IgD-negative memory B cell (primary cell): ENCODE results near the gene HIVEP1. TPM values are rescaled to one million over a fixed set of nuclear protein-coding genes. Genes with fewer than 3 reads are reported as not detected.
A peak's percentile ranks its signal among the peaks of the same experiment; 100 is the strongest.

Source experiments
- H3K27ac Mint-ChIP-seq, 3 donors: one replicate each; pipeline ENCODE4 v1.8.0; 2020 to 2022; ENCODE audit warnings: mild to moderate bottlenecking in 3 of 3, mixed read lengths in 3 of 3, moderate library complexity in 1 of 3
- H3K27me3 Mint-ChIP-seq: one replicate; pipeline ENCODE4 v1.8.0; 2021; ENCODE audit warnings: mixed read lengths
- H3K36me3 Mint-ChIP-seq: one replicate; pipeline ENCODE4 v1.8.0; 2020; ENCODE audit warnings: mild to moderate bottlenecking, mixed read lengths
- H3K4me1 Mint-ChIP-seq, 3 donors: one replicate each; pipeline ENCODE4 v1.8.0; 2020 to 2022; ENCODE audit warnings: mixed read lengths in 3 of 3, mild to moderate bottlenecking in 1 of 3
- H3K4me3 Mint-ChIP-seq, 4 donors: one replicate each; pipeline ENCODE4 v1.8.0; 2020 to 2022; ENCODE audit warnings: mild to moderate bottlenecking in 4 of 4, mixed read lengths in 4 of 4, moderate library complexity in 3 of 4
- H3K9me3 Mint-ChIP-seq, 3 donors: one replicate each; pipeline ENCODE4 v1.8.0; 2020 to 2021; ENCODE audit warnings: mixed read lengths in 3 of 3, mild to moderate bottlenecking in 1 of 3
- polyA plus RNA-seq: library from polyadenylated mRNA; unstranded; fragments of 300-500 nt; fragmentation: Illumina TruSeq; gene quantifications from one replicate; pipeline ENCODE4 v1.2.3, GENCODE V29; 2021

Gene HIVEP1
- polyA plus RNA-seq, 1 donor from 2014 or later, result 14.7 TPM

- no peaks in the 10 kb centered on the region for H3K27me3 Mint-ChIP-seq
- peaks cover 28 to 46% (median 32%) of the 10 kb centered on the region in 3 donors for H3K4me1 Mint-ChIP-seq
- H3K9me3 Mint-ChIP-seq, result no peaks in the 10 kb centered on the region
- H3K27ac Mint-ChIP-seq, result peak overlapping the region; percentile 78 to 97 (median 95)
- H3K36me3 Mint-ChIP-seq, result no peaks in the 10 kb centered on the region
- H3K4me3 Mint-ChIP-seq, result peak overlapping the region; percentile 55 to 80 (median 70)
Observed at GRCh38 chr6:12065321-12066140, 53.4 kb downstream of the HIVEP1 start.

- Mint-ChIP-seq H3K27ac (peak overlapping the region; percentile 78 to 97 (median 95)), H3K4me1 (peaks cover 22 to 45% (median 32%) of the 10 kb centered on the region in 3 donors), H3K4me3 (peak overlapping the region in 3 of 4 donors; percentile 55 to 80 (median 70))
Observed at GRCh38 chr6:12066297-12066696, 54.2 kb downstream of the HIVEP1 start.

GRCh38 chr6:12068899-12069557 lies 56.9 kb downstream of the HIVEP1 start:
- no peaks in the 10 kb centered on the region for H3K27me3 Mint-ChIP-seq
- H3K36me3 Mint-ChIP-seq, result no peaks in the 10 kb centered on the region
- H3K9me3 Mint-ChIP-seq, result no peaks in the 10 kb centered on the region
- no peak overlapping the region for H3K4me3 Mint-ChIP-seq
- no peak overlapping the region for H3K27ac Mint-ChIP-seq
- H3K4me1 Mint-ChIP-seq, result peaks cover 27 to 43% (median 28%) of the 10 kb centered on the region in 3 donors

More at GRCh38 chr6:12066297-12066696, 54.2 kb downstream of the HIVEP1 start:
- H3K36me3 Mint-ChIP-seq, result no peaks in the 10 kb centered on the region
- H3K27me3 Mint-ChIP-seq, result no peaks in the 10 kb centered on the region
- H3K9me3 Mint-ChIP-seq, result no peaks in the 10 kb centered on the region

GRCh38 chr6:12069891-12070529 lies 57.9 kb downstream of the HIVEP1 start:
- Mint-ChIP-seq H3K27me3 (no peaks in the 10 kb centered on the region), H3K27ac (peak overlapping the region in 1 of 3 donors; percentile 55), H3K4me1 (peaks cover 22 to 35% (median 24%) of the 10 kb centered on the region in 3 donors), H3K36me3 (no peaks in the 10 kb centered on the region), H3K9me3 (no peaks in the 10 kb centered on the region), H3K4me3 (no peak overlapping the region)

GRCh38 chr6:12071064-12071615 lies 59.0 kb downstream of the HIVEP1 start:
- Mint-ChIP-seq H3K9me3 (no peaks in the 10 kb centered on the region), H3K4me1 (peaks cover 15 to 28% (median 16%) of the 10 kb centered on the region in 3 donors), H3K4me3 (peak overlapping the region in 1 of 4 donors; percentile 39), H3K36me3 (no peaks in the 10 kb centered on the region), H3K27ac (peak overlapping the region in 1 of 3 donors; percentile 36), H3K27me3 (no peaks in the 10 kb centered on the region)

GRCh38 chr6:12075067-12075563 lies 63.0 kb downstream of the HIVEP1 start:
- H3K36me3 Mint-ChIP-seq, result peaks cover 5% of the 10 kb centered on the region
- peak overlapping the region in 2 of 3 donors; percentile 28 to 31 for H3K27ac Mint-ChIP-seq
- H3K4me3 Mint-ChIP-seq, result no peak overlapping the region
- H3K27me3 Mint-ChIP-seq, result no peaks in the 10 kb centered on the region
- H3K4me1 Mint-ChIP-seq, result peaks cover 11 to 20% (median 15%) of the 10 kb centered on the region in 3 donors
- H3K9me3 Mint-ChIP-seq, result no peaks in the 10 kb centered on the region

GRCh38 chr6:12077021-12077710 lies 65.1 kb downstream of the HIVEP1 start:
- Mint-ChIP-seq H3K27me3 (no peaks in the 10 kb centered on the region), H3K4me3 (no peak overlapping the region), H3K4me1 (peaks cover 21 to 31% (median 25%) of the 10 kb centered on the region in 3 donors), H3K27ac (no peak overlapping the region), H3K36me3 (peaks cover 7% of the 10 kb centered on the region), H3K9me3 (no peaks in the 10 kb centered on the region)

GRCh38 chr6:12078014-12078413 lies 65.9 kb downstream of the HIVEP1 start:
- Mint-ChIP-seq H3K4me3 (no peak overlapping the region), H3K4me1 (peaks cover 24 to 29% (median 27%) of the 10 kb centered on the region in 3 donors), H3K27ac (no peak overlapping the region), H3K9me3 (no peaks in the 10 kb centered on the region), H3K27me3 (no peaks in the 10 kb centered on the region), H3K36me3 (peaks cover 7% of the 10 kb centered on the region)

- Mint-ChIP-seq H3K27me3 (no peaks in the 10 kb centered on the region), H3K9me3 (no peaks in the 10 kb centered on the region), H3K4me1 (peaks cover 38 to 43% (median 41%) of the 10 kb centered on the region in 3 donors), H3K27ac (peak overlapping the region in 1 of 3 donors; percentile 3), H3K4me3 (peak overlapping the region in 2 of 4 donors; percentile 79 to 80), H3K36me3 (peaks cover 7% of the 10 kb centered on the region)
Observed at GRCh38 chr6:12081771-12082170, 69.7 kb downstream of the HIVEP1 start.

GRCh38 chr6:12082368-12082767 lies 70.3 kb downstream of the HIVEP1 start:
- H3K36me3 Mint-ChIP-seq, result peaks cover 3% of the 10 kb centered on the region
- no peaks in the 10 kb centered on the region for H3K9me3 Mint-ChIP-seq
- H3K4me3 Mint-ChIP-seq, result no peak overlapping the region
- no peak overlapping the region for H3K27ac Mint-ChIP-seq
- no peaks in the 10 kb centered on the region for H3K27me3 Mint-ChIP-seq
- peaks cover 38 to 43% (median 41%) of the 10 kb centered on the region in 3 donors for H3K4me1 Mint-ChIP-seq

- Mint-ChIP-seq H3K27me3 (no peaks in the 10 kb centered on the region), H3K4me1 (peaks cover 38 to 43% (median 41%) of the 10 kb centered on the region in 3 donors), H3K36me3 (peaks cover 1% of the 10 kb centered on the region), H3K27ac (no peak overlapping the region), H3K4me3 (no peak overlapping the region), H3K9me3 (no peaks in the 10 kb centered on the region)
Observed at GRCh38 chr6:12083302-12083701, 71.2 kb downstream of the HIVEP1 start.

GRCh38 chr6:12083763-12084162 lies 71.7 kb downstream of the HIVEP1 start:
- no peaks in the 10 kb centered on the region for H3K9me3 Mint-ChIP-seq
- peak overlapping the region in 1 of 4 donors; percentile 5 for H3K4me3 Mint-ChIP-seq
- no peak overlapping the region for H3K27ac Mint-ChIP-seq
- peaks cover 38 to 43% (median 41%) of the 10 kb centered on the region in 3 donors for H3K4me1 Mint-ChIP-seq
- no peaks in the 10 kb centered on the region for H3K27me3 Mint-ChIP-seq
- peaks cover 1% of the 10 kb centered on the region for H3K36me3 Mint-ChIP-seq

GRCh38 chr6:12084681-12085080 lies 72.6 kb downstream of the HIVEP1 start:
- Mint-ChIP-seq H3K4me3 (no peak overlapping the region), H3K36me3 (peaks cover 1% of the 10 kb centered on the region), H3K27ac (peak overlapping the region in 1 of 3 donors; percentile 65), H3K27me3 (no peaks in the 10 kb centered on the region), H3K9me3 (no peaks in the 10 kb centered on the region), H3K4me1 (peaks cover 38 to 47% (median 41%) of the 10 kb centered on the region in 3 donors)

- H3K27me3 Mint-ChIP-seq, result no peaks in the 10 kb centered on the region
- H3K4me3 Mint-ChIP-seq, result no peak overlapping the region
- H3K27ac Mint-ChIP-seq, result peak overlapping the region in 1 of 3 donors; percentile 80
- peaks cover 19 to 21% (median 19%) of the 10 kb centered on the region in 3 donors for H3K4me1 Mint-ChIP-seq
- peaks cover 2% of the 10 kb centered on the region for H3K36me3 Mint-ChIP-seq
- no peaks in the 10 kb centered on the region for H3K9me3 Mint-ChIP-seq
Observed at GRCh38 chr6:12088531-12088930, 76.4 kb downstream of the HIVEP1 start.
